A673 (cell line): Measurements from ENCODE around the gene WFDC2. TPM values are rescaled to one million over a fixed set of nuclear protein-coding genes. Genes with fewer than 3 reads are reported as not detected.

Experiments used
- BruUV-seq: library from RNA; stranded (reverse); fragments of 400-500 nt; replicated peaks from 2 replicates; lab custom pipeline; 2021; lab: Mats Ljungman, UMichigan
- CTCF ChIA-PET: fragments of 300-600 bp; sonication (Branson Sonifier 250); formaldehyde crosslinking; loops from one replicate; lab custom pipeline; 2022; ENCODE audit warnings: antibody characterized with exemption; lab: Charles Lee
- POLR2A ChIA-PET: fragments of 300-600 bp; sonication (Branson Sonifier 250); formaldehyde crosslinking; loops from one replicate; lab custom pipeline; 2022; ENCODE audit warnings: antibody characterized with exemption; ENCODE audit not compliant: low non-redundant PET; lab: Charles Lee
- DNase-seq: peaks from one replicate; pipeline ENCODE4 v3.0.0-alpha.2; 2015; ENCODE audit warnings: low spot score
- H3K27ac ChIP-seq: fragments of 200-600 bp; sonication (generic); 2 replicates; pipeline ENCODE4 v1.5.1; 2016; ENCODE audit warnings: mixed run types, low read depth, mild to moderate bottlenecking, mixed read lengths, antibody characterized with exemption, low read length; ENCODE audit not compliant: poor library complexity, severe bottlenecking
- H3K27me3 ChIP-seq: fragments of 200-600 bp; sonication (generic); replicated peaks from 2 replicates; pipeline ENCODE4 v1.6.1; 2017; ENCODE audit warnings: mixed run types, low read depth, mild to moderate bottlenecking, mixed read lengths, antibody characterized with exemption, low read length; ENCODE audit not compliant: insufficient read depth, poor library complexity
- H3K36me3 ChIP-seq: fragments of 200-600 bp; sonication (generic); 2 replicates; pipeline ENCODE4 v1.6.1; 2016; ENCODE audit warnings: mixed run types, mild to moderate bottlenecking, mixed read lengths, antibody characterized with exemption, low read length; ENCODE audit not compliant: insufficient read depth, poor library complexity, severe bottlenecking
- H3K4me1 ChIP-seq: fragments of 200-600 bp; sonication (generic); 2 replicates; pipeline ENCODE4 v1.6.1; 2017; ENCODE audit warnings: mixed run types, mild to moderate bottlenecking, mixed read lengths, antibody characterized with exemption, low read length; ENCODE audit not compliant: insufficient read depth, poor library complexity, severe bottlenecking
- H3K4me3 ChIP-seq: fragments of 200-600 bp; sonication (generic); 2 replicates; pipeline ENCODE4 v1.5.1; 2016; ENCODE audit warnings: low read depth, mixed run types, mild to moderate bottlenecking, mixed read lengths, low read length; ENCODE audit not compliant: poor library complexity, severe bottlenecking
- H3K9me3 ChIP-seq: fragments of 200-600 bp; sonication (generic); 2 replicates; pipeline ENCODE4 v1.6.1; 2016; ENCODE audit warnings: mixed run types, low read depth, mild to moderate bottlenecking, mixed read lengths, antibody characterized with exemption, low read length; ENCODE audit not compliant: poor library complexity, severe bottlenecking
- CTCF ChIP-seq: fragments of 300-800, 200-600 bp; sonication (generic); conservative IDR thresholded peaks from 2 replicates; pipeline ENCODE4 v1.5.1; 2017; ENCODE audit warnings: low read depth, mild to moderate bottlenecking, antibody characterized with exemption, low read length, moderate library complexity, mixed read lengths
- EZH2 ChIP-seq: fragments of 200-600 bp; sonication (generic); IDR thresholded peaks from 2 replicates; pipeline ENCODE4 v1.6.1; 2017; ENCODE audit warnings: borderline replicate concordance, low read depth, mild to moderate bottlenecking, mixed read lengths, antibody characterized with exemption, low read length; ENCODE audit not compliant: poor library complexity, severe bottlenecking
- intact Hi-C: fragments of 100-400 bp; cut with micrococcal nuclease; formaldehyde crosslinking; loops from one replicate; pipeline ENCODE4 v1.10.0; 2022; ENCODE audit not compliant: unreplicated experiment
- total RNA-seq: library from RNA; stranded (reverse); gene quantifications from 2 replicates; pipeline ENCODE4 v1.2.3, GENCODE V29; 2021

Gene WFDC2
- total RNA-seq, 1 experiment from 2014 or later = not detected

- TF ChIP-seq EZH2 (no peak), CTCF (no peak)
- Histone ChIP-seq H3K27me3 (no peaks in the 10 kb centered on the region), H3K27ac (no peak overlapping the region), H3K4me3 (no peak overlapping the region), H3K36me3 (no peaks in the 10 kb centered on the region), H3K9me3 (no peaks in the 10 kb centered on the region), H3K4me1 (no peaks in the 10 kb centered on the region)
- no TSS peak for BruUV-seq
- ChIA-PET CTCF (interaction anchor here (0.7 kb wide), 1 partner anchor 390 kb away, joined by 3 read pairs; no protein-coding TSS in a partner anchor), POLR2A (no interaction called here)
- DNase-seq = no peak
- intact Hi-C loops = no loop called here
Measured at GRCh38 chr20:45433976-45434375, 35.6 kb upstream of the WFDC2 start.

- Histone ChIP-seq H3K4me3 (peak overlapping the region; percentile 55), H3K27me3 (no peaks in the 10 kb centered on the region), H3K9me3 (no peaks in the 10 kb centered on the region), H3K36me3 (no peaks in the 10 kb centered on the region), H3K27ac (no peak overlapping the region), H3K4me1 (no peaks in the 10 kb centered on the region)
- POLR2A ChIA-PET = interaction anchor here (0.7 kb wide), 1 partner anchor 74 kb away, joined by 3 read pairs; the partner anchor contains the start of gene SYS1
- intact Hi-C loops = loop anchor here (1.0 to 2.0 kb wide), 3 partner anchors 63 to 118 kb away; partner anchors contain the start of gene SYS1
- CTCF ChIA-PET = interaction anchor here (0.7 to 3.5 kb wide), 12 partner anchors 10 to 426 kb away, joined by 3 to 63 read pairs (median 5); partner anchors contain the start of gene SYS1
- peak; percentile 90 for DNase-seq
- no TSS peak for BruUV-seq
- TF ChIP-seq CTCF (peak; percentile 97), EZH2 (no peak)
Measured at GRCh38 chr20:45436732-45437485, 32.6 kb upstream of the WFDC2 start.

GRCh38 chr20:45440424-45440823 is 29.1 kb upstream of the WFDC2 start:
- peaks cover 3% of the 10 kb centered on the region for H3K27me3 ChIP-seq
- CTCF ChIA-PET = no interaction called here
- TF ChIP-seq CTCF (no peak), EZH2 (no peak)
- no peak overlapping the region for H3K27ac ChIP-seq
- intact Hi-C loops = no loop called here
- no peak for DNase-seq
- H3K9me3 ChIP-seq = no peaks in the 10 kb centered on the region
- H3K36me3 ChIP-seq = no peaks in the 10 kb centered on the region
- no peak overlapping the region for H3K4me3 ChIP-seq
- BruUV-seq = no TSS peak
- no peaks in the 10 kb centered on the region for H3K4me1 ChIP-seq
- POLR2A ChIA-PET = no interaction called here
